ENCODE data around the gene TGFBR3.

GRCh38 chr1:91676030-91676429 lies 209.9 kb downstream of the TGFBR3 start:
- no peak for TF ChIP-seq CTCF (IDR thresholded peaks at IDR 0.05; ENCODE audit: low read length)
- no peak for TF ChIP-seq EZH2 (IDR thresholded peaks at IDR 0.05; ENCODE audit: borderline replicate concordance, low read length)
